Loucy (cell line): Measurements from ENCODE around the gene ZNF385B.

Experiments used
- H2AFZ ChIP-seq: fragments of 200-600 bp; sonication (generic); 2 replicates; pipeline ENCODE4 v1.6.0; 2016; ENCODE audit warnings: antibody characterized with exemption, mild to moderate bottlenecking, low read length, moderate library complexity
- H3F3A ChIP-seq: fragments of 200-600 bp; 2 replicates; pipeline ENCODE4 v1.6.0; 2016; ENCODE audit warnings: antibody characterized with exemption, low read depth, mild to moderate bottlenecking
- H3K27me3 ChIP-seq: fragments of 200-600 bp; sonication (generic); 2 replicates; pipeline ENCODE4 v1.6.1; 2014; ENCODE audit warnings: low read length, mild to moderate bottlenecking; ENCODE audit not compliant: insufficient read depth, poor library complexity, severe bottlenecking
- H3K36me3 ChIP-seq: fragments of 200-600 bp; sonication (generic); 2 replicates; pipeline ENCODE4 v1.6.1; 2016; ENCODE audit warnings: low read length; ENCODE audit not compliant: insufficient read depth
- H3K4me1 ChIP-seq: fragments of 200-600 bp; sonication (generic); 2 replicates; pipeline ENCODE4 v1.5.1; 2014; ENCODE audit warnings: low read length, mild to moderate bottlenecking; ENCODE audit not compliant: insufficient read depth, poor library complexity, severe bottlenecking
- H3K4me2 ChIP-seq: fragments of 200-600 bp; sonication (generic); 2 replicates; pipeline ENCODE4 v1.6.0; 2014; ENCODE audit warnings: antibody characterized with exemption, low read length, low read depth, mild to moderate bottlenecking; ENCODE audit not compliant: poor library complexity, severe bottlenecking
- H3K4me3 ChIP-seq: fragments of 200-600 bp; sonication (generic); 2 replicates; pipeline ENCODE4 v1.5.1; 2014; ENCODE audit warnings: low read length, mild to moderate bottlenecking, mixed read lengths; ENCODE audit not compliant: poor library complexity, severe bottlenecking
- H3K79me2 ChIP-seq: fragments of 200-600 bp; sonication (generic); 2 replicates; pipeline ENCODE4 v1.6.1; 2014; ENCODE audit warnings: low read length; ENCODE audit not compliant: insufficient read depth
- H3K9ac ChIP-seq: fragments of 200-600 bp; sonication (generic); 2 replicates; pipeline ENCODE4 v1.6.0; 2014; ENCODE audit warnings: mild to moderate bottlenecking, low read depth, low read length, moderate library complexity; ENCODE audit not compliant: poor library complexity, severe bottlenecking
- H3K9me2 ChIP-seq: fragments of 200-600 bp; sonication (generic); replicated peaks from 2 replicates; pipeline ENCODE4 v1.6.1; 2016; ENCODE audit warnings: low read depth, low read length, mixed read lengths
- H3K9me3 ChIP-seq: fragments of 200-600 bp; sonication (generic); 2 replicates; pipeline ENCODE4 v1.6.1; 2014; ENCODE audit warnings: mild to moderate bottlenecking, antibody characterized with exemption, low read length, low read depth; ENCODE audit not compliant: insufficient read depth
- H4K20me1 ChIP-seq: fragments of 200-600 bp; sonication (generic); 2 replicates; pipeline ENCODE4 v1.6.0; 2014; ENCODE audit warnings: antibody characterized with exemption, low read length, mild to moderate bottlenecking; ENCODE audit not compliant: insufficient read depth, poor library complexity, severe bottlenecking
- CTCF ChIP-seq: fragments of 200-600 bp; sonication (generic); conservative IDR thresholded peaks from 2 replicates; pipeline ENCODE4 v1.5.1; 2014; ENCODE audit warnings: mild to moderate bottlenecking, antibody characterized with exemption, low read length
- EZH2phosphoT487 ChIP-seq: fragments of 200-600 bp; IDR thresholded peaks from 2 replicates; pipeline ENCODE4 v1.6.1; 2018; ENCODE audit warnings: antibody characterized with exemption, mild to moderate bottlenecking, moderate library complexity, borderline replicate concordance

The ZNF385B gene

GRCh38 chr2:179571721-179572120 is 289.7 kb downstream of the ZNF385B start:
- no peaks in the 10 kb centered on the region for H3K36me3 ChIP-seq
- H2AFZ ChIP-seq = no peak overlapping the region
- H3K27me3 ChIP-seq = no peaks in the 10 kb centered on the region
- H3K4me3 ChIP-seq = no peak overlapping the region
- H3K79me2 ChIP-seq = no peaks in the 10 kb centered on the region
- H3K9me2 ChIP-seq = no peaks in the 10 kb centered on the region
- H3K9me3 ChIP-seq = no peaks in the 10 kb centered on the region
- H4K20me1 ChIP-seq = no peaks in the 10 kb centered on the region
- TF ChIP-seq EZH2phosphoT487 (no peak), CTCF (no peak)
- peaks cover 10% of the 10 kb centered on the region for H3K4me1 ChIP-seq
- no peaks in the 10 kb centered on the region for H3F3A ChIP-seq
- no peak overlapping the region for H3K9ac ChIP-seq
- H3K4me2 ChIP-seq = no peak overlapping the region

- H3K9me3 ChIP-seq = no peaks in the 10 kb centered on the region
- peaks cover 10% of the 10 kb centered on the region for H3K4me1 ChIP-seq
- H3K9ac ChIP-seq = no peak overlapping the region
- no peaks in the 10 kb centered on the region for H3K36me3 ChIP-seq
- TF ChIP-seq EZH2phosphoT487 (no peak), CTCF (no peak)
- H3F3A ChIP-seq = no peaks in the 10 kb centered on the region
- no peaks in the 10 kb centered on the region for H4K20me1 ChIP-seq
- H3K27me3 ChIP-seq = no peaks in the 10 kb centered on the region
- H2AFZ ChIP-seq = no peak overlapping the region
- H3K4me2 ChIP-seq = no peak overlapping the region
- H3K79me2 ChIP-seq = no peaks in the 10 kb centered on the region
- H3K9me2 ChIP-seq = no peaks in the 10 kb centered on the region
- no peak overlapping the region for H3K4me3 ChIP-seq
These were observed 290.2 kb downstream of the ZNF385B start for GRCh38 chr2:179571252-179571651.

GRCh38 chr2:179569831-179570233 is 291.6 kb downstream of the ZNF385B start:
- Histone ChIP-seq H3K9ac (no peak overlapping the region), H3K4me2 (no peak overlapping the region), H3K79me2 (no peaks in the 10 kb centered on the region), H2AFZ (no peak overlapping the region), H3K36me3 (no peaks in the 10 kb centered on the region), H3K4me3 (no peak overlapping the region), H3K4me1 (peaks cover 10% of the 10 kb centered on the region), H3K9me2 (no peaks in the 10 kb centered on the region), H3F3A (no peaks in the 10 kb centered on the region), H3K9me3 (no peaks in the 10 kb centered on the region), H4K20me1 (no peaks in the 10 kb centered on the region), H3K27me3 (no peaks in the 10 kb centered on the region)
- TF ChIP-seq CTCF (no peak), EZH2phosphoT487 (no peak)
